Cerebellar cortex (tissue), 1 donor: ENCODE measurements around the gene CHMP2A.
"Not testable (repeated sequence)": the region's sequence is repeated elsewhere in the genome, so short reads cannot be mapped to it uniquely, and the experiment has no call there.

Experiments used
- DNase-seq: peaks from one replicate; pipeline ENCODE4 v3.0.0-alpha.2; 2015; ENCODE audit warnings: low spot score

The CHMP2A gene

DNA sequence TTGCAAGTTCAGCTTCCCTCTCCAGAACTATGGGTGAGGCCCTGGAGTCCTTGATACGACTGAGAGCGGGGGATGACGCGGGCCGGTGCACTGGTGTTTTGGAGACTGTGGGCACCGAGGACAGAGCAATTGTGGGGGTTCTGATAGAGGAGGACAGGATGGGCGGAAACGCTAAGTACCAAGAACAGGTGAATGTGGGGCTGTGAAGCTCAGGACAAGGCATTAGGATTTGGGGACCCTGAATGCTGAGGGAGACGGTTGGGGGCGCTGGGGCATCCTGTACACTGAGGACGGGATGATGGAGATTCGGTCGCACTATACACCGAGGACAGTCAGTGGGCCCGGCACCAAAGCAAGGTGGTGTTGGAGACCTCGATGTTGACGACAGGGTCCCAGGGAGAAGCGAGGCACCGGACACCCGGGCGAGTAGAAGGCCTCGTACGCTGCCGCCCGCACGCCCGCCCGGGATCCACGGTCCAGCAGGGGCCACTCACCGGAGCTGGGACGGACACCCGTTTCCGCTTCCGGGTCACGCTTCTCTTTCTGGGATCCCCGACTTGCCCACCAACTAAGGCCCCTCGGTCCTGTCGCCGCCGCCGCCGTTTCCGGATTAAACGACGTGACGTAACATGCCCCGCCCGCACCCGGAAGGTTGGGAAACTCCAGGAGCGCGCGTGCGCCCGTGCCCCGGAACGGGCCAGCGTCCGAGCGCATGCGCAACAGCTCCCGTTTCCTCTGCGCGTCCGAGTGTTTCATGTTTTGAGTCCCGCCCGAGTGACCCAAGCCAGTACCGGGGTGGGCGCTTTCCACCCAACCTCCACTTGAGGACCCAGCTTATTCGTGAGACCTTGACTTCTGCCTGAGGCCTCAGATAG, at the start of gene CHMP2A:
Gene CHMP2A, minus strand, starts transcription at position 612 of the 875 bp plus-strand sequence. CDS start 893 bp downstream, outside the sequence.
- peak; percentile 97 for DNase-seq

GRCh38 chr19:58586133-58586765, 31.3 kb upstream of the CHMP2A start:
- no peak for DNase-seq

GRCh38 chr19:58585442-58586132, 30.7 kb upstream of the CHMP2A start:
- DNase-seq: no peak

DNA sequence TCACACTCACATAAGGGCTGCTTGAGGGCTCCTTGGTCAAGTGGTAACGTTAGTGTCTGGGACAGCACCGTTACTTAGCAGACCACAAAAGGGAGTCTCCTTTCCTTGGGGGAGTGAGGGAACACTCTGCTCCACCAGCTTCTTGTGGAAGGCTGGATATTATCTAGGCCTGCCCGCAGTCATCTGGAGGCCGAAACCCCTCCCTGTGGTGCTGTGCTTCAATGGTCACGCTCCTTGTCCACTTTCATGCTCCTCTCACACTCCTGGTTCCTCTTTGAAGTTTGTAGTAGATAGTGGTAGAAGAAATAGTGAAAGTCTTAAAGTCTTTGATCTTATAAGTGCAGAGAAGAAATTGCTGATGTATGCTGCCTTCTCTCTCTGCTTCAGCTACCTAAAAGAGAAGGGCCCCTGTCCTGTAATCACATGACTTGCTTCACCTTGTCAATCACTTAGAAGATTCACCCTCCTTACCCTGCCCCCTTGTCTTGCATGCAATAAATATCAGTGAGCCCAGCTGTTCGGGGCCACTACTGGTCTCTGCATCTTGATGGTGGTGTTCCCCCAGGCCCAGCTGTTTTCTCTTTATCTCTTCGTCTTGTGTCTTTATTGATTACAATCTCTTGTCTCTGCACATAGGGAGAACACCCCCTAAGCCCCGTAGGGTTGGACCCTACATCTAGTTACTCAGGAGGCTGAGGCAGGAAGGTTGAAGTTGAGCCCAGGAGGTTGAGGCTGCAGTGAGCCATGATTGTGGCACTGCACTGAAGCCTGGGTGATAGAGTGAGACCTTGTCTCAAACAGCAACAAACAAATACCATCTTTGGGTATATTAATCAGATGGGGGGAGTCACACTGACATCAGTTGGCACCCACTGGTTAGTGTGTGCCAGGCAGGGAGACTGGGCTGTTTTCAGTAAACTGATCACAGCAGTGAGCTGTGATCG, 29.9 kb upstream of the CHMP2A start:
- no peak for DNase-seq

- DNase-seq: no peak
These were observed 28.1 kb upstream of the CHMP2A start for GRCh38 chr19:58582985-58583384.

- peak; percentile 87 for DNase-seq
These were observed 26.6 kb upstream of the CHMP2A start for GRCh38 chr19:58581227-58582141.

DNA sequence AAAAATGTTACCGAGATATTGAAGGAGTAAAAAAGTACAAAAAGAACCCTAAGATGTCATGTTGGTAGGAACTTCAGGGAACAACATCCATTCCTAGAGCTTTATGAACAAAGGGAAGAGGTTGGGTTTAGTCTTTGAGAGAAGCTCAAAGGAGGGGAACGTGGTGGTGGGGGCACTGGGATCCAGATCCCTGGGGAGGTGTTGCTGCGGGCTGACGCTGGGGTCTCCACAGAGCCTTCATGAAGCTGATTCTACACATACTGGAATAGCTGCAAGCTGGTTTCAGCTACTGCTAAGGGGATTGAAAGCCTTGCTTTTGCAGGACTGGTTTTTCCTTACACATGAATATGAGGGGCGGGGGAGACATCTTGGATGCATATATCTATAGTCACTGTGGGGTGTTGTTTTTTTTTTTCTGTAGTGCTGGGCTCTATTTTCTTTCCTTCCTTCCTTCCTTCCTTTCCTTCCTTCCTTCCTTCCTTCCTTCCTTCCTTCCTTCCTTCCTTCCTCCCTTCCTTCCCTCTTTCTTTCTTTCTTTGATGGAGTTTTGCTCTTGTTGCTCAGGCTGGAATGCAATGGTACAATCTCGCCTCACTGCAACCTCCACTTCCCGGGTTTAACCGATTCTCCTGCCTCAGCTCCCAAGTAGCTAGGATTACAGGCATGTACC, 24.7 kb upstream of the CHMP2A start:
- DNase-seq: no peak

GRCh38 chr19:58578012-58578925, 23.4 kb upstream of the CHMP2A start:
- no peak for DNase-seq

DNA sequence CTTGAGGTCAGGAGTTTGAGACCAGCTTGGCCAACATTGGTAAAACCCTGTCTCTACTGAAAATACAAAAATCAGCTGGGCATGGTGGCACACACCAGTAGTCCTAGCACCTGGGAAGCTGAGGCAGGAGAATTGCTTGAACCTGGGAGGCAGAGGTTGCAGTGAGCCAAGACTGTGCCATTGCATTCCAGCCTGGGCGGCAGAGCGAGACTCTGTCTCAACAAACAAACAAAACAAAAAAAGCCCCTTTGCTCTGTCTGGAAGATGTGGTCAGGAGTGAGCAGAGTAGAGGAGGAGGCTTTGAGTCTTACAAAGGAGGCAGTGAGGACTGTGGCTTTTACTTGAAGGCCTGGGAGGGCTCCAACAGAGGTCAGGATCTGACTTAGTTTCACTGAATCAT, 22.7 kb upstream of the CHMP2A start:
- DNase-seq: not testable (repeated sequence)

DNA sequence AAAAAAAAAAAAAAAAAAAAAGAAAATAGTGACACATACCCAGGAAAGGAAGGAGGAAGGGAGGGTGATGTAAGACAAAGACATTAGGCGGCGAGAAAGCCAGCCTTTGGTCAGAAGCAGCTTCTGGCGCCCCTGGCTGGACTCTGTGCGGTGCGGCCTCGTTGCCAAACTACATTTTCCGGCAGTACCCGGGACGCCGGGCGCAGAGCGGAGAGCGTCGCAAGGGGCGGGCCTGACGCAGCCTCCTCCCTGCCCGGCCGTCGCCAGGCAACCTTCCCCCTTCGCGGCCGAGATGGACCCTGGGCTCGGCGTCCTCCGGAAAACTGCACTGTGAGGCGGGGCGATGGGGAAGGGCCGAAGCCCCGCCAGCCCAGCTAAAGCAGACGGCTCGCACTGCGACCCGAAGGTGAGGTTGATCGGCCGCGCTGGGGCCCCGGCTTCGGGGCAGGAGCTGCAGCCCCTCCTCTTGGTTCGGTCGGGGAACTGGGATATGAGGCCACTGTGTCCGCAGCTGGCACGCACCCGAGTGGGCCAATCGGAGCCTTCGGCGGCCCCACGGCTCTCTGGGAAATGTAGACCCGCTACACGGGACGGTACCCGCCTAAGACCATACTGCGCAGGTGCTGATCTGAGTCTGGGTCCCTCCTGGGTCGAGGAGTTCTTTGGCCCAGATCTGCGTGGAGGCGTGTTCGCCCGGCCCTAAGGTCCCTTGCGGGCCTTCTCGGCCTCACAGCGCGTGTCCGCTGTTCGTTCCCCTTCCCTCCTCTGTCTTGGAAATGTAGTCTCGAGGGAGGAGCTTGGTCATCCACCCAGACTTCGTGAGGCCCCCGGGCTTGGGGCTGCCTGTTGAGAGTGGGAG, 20.5 kb upstream of the CHMP2A start:
- peak; percentile 93 for DNase-seq

GRCh38 chr19:58573658-58574164, 18.8 kb upstream of the CHMP2A start:
- no peak for DNase-seq

- DNase-seq: peak; percentile 100
These were observed 18.1 kb upstream of the CHMP2A start, which contains the start of gene MZF1 for GRCh38 chr19:58572818-58573657. Gene MZF1 (minus strand): TSS chr19:58573335. CDS start chr19:58571389, 1,946 bp downstream.

- DNase-seq: no peak
These were observed 17.3 kb upstream of the CHMP2A start for GRCh38 chr19:58572026-58572817.

DNA sequence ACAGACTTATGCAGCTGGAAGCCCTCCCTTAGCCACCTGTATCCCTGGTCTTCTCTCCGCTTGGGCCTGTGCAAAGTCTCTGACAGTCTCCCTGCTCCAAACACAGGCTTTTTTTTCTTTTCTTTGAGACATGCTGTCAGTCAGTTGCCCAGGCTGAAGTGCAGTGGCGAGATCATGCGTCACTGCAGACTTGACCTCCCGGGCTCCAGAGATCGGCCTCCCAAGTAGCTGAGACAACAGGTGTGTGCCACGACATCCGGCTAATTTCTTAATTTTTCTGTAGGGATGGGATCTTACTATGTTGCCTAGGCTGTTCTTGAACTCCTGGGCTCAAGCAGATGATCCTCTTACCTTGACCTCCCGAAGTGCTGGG, 16.7 kb upstream of the CHMP2A start:
- DNase-seq: no peak

GRCh38 chr19:58570770-58571574, 16.1 kb upstream of the CHMP2A start:
- DNase-seq: no peak
